Measurements from ENCODE around the gene GSN.

Gene GSN

GRCh38 chr9:121323449-121324151 lies 55.6 kb downstream of the GSN start:
- DNase-seq (ENCODE audit: low spot score) = no peak

DNA sequence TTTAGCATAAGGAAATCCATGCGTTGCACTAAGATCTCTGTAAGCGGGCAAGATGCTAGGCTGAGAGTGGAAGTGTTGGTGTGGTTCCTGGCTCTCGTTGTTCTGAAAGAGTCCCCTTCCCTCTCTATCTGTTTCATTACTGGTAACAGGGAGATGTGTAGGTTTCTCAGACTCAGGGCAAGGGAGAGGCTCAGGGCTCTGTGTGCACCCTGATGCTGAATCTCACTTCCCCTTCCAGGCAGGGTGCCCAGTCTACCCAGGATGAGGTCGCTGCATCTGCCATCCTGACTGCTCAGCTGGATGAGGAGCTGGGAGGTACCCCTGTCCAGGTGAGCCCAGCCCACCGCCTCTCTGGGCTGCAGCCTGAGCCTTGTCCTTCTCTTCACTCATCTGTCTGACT lies 56.4 kb downstream of the GSN start:
- no peak for DNase-seq (ENCODE audit: low spot score)

DNA sequence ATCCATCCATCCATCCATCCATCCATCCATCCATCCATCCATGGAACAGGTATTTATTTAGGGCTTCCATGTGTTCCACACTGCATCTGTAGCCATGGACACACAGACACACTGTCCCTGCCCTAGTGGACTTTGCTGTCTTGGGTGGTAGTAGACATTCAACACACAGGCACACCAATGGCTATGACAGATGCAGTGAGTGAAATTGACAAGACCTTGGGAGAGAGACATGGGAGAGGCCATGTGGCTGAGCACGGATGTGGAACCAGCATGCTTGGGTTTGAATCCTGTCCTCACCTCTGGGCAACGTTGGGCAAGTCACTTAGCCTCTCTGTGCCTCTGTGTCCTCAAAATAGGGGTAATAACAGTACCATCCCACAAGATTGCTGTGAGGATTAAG lies 56.8 kb downstream of the GSN start:
- DNase-seq (ENCODE audit: low spot score) = no peak

DNA sequence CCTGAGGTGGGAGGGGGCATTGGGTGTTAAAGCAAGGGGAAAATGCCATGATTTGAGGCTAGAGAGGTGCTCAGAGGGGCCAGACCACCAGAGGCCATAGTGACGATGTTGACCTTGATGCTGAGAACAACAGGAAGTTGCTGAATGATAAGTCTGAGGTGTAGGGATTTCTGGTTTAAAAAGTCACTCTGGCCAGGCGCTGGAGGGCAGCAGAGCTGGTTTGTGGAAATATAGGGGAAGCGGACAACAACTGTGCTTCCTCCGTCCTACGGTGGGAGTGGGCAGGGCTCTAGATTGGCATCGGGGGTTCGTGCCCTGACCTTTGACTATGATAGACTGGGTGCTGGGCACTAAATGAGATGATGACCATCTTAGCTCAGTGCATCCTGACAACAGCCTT lies 57.4 kb downstream of the GSN start:
- no peak for DNase-seq (ENCODE audit: low spot score)

DNA sequence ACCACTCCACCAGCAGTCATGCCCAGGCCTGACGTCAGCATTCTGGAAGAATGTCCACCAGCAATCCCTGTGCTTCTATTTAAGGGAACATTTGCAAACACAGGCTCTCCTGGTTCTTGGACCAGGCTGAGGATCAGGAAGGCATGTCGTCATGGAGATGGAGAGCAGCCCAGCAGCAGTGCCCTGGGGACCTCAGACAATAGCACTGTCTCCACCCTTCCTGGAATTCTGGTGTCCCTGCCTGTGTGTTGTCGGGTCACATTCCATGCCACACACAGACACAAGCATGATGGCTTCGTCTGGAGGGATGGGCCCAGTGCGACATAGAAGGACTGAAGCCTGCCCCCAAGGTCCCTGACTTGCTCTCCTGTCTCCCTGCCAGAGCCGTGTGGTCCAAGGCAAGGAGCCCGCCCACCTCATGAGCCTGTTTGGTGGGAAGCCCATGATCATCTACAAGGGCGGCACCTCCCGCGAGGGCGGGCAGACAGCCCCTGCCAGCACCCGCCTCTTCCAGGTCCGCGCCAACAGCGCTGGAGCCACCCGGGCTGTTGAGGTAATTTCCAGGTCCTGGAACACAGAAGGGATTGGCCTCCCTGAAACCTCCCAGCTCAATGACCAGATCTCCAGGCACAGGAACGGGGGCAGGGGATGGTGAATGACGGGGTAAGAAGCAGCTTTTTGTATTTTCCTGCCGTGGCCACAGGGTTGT lies 58.3 kb downstream of the GSN start:
- DNase-seq (ENCODE audit: low spot score) = no peak

- DNase-seq (ENCODE audit: low spot score) = no peak
Measured at GRCh38 chr9:121326901-121327613, 59.1 kb downstream of the GSN start.

- DNase-seq (ENCODE audit: low spot score) = no peak
Measured at GRCh38 chr9:121328476-121328875, 60.5 kb downstream of the GSN start.

DNA sequence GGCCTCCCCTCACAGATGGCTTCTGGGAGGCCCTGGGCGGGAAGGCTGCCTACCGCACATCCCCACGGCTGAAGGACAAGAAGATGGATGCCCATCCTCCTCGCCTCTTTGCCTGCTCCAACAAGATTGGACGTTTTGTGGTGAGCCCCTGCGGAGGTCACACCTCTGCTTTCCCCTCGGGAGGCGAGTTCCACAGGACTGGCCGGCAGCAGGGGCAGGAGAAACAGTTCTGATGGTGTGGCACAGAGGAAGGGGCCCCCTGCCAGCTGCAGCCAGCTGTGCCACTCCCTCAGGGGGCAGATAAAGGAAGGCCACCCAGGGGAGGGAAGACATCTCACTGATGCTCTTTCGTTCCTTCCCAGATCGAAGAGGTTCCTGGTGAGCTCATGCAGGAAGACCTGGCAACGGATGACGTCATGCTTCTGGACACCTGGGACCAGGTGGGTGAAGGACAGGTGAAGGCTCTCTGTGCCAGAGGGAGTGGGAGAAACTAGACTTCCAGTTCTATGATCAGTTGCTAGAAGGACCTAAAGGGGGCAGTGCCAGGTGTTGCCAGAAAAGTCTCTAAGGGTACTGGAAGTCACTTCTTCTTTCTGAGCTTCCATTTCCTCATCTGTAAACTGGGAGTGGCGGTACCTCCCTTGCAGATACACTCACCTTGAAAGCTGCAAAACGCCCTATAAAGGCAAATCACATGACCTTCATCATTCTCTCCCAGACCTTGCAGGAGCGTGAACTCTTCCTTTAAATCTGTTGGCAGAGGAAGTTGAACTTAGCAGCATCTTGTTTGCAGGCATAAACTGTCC lies 61.1 kb downstream of the GSN start:
- no peak for DNase-seq (ENCODE audit: low spot score)

DNA sequence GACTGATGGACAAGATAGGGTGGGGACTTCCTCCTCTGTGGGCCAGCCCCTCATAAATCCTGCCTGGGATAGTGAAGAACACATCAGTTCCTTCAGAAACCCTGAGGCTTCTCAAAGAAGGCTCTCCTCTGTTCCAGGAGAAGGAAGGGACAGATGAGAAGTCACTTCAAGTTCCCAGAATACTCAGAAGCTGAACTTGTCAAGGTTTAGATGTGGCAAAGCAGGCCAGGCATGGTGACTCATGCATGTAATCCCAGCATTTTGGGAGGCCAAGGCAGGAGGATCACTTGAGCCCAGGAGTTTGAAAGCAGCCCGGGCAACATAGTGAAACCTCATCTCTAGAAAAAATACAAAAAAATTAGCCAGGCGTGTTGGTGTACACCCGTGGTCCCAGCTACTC lies 63.6 kb downstream of the GSN start:
- no peak for DNase-seq (ENCODE audit: low spot score)

- DNase-seq (ENCODE audit: low spot score) = no peak
Measured at GRCh38 chr9:121331992-121332685, 64.2 kb downstream of the GSN start.

DNA sequence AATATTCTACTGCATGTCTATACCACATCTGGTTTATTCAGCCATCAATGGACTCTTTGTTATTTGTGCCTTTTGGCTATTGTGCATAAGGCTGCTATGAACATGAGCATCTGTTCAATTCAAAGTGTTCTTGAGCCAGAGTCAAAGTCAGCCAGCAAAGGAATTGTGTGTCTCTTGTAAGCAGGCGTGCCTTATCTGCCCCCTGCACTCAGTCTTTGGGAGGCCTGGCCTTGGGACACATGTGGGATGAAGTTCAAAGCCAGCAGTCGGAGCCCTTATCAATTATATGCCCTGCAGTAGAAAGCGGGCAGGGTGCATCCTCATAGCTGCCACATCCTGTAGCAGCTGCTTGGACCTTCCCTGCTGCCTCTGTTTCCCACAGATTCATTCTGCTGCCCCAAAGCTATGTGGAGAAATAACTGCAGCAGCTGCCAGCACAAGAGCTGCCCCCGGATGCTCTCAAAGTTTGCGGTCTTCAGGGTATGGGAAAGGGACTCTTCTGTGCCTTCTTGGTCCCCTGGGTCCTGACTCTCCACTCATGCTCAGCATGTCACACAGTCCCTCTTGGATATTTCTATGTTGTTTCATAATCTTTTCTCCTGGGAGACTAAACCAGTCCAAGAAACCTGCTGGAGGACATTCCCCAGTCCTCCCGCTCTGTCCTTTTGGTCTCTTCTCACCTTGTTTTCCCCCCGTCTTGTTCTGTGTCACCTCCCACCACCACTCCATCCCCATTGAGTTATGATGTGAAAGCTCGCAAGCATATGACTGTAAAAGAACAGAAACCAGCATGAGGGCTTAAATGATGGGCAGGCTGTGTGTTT lies 66.2 kb downstream of the GSN start:
- no peak for DNase-seq (ENCODE audit: low spot score)

- no peak for DNase-seq (ENCODE audit: low spot score)
Measured at GRCh38 chr9:121336665-121337064, 68.7 kb downstream of the GSN start.

- no peak for DNase-seq (ENCODE audit: low spot score)
Measured at GRCh38 chr9:121339437-121339836, 71.5 kb downstream of the GSN start.

- DNase-seq (ENCODE audit: low spot score) = no peak
Measured at GRCh38 chr9:121340676-121341392, 72.9 kb downstream of the GSN start.

- DNase-seq (ENCODE audit: low spot score) = no peak
Measured at GRCh38 chr9:121344184-121344583, 76.2 kb downstream of the GSN start.

DNA sequence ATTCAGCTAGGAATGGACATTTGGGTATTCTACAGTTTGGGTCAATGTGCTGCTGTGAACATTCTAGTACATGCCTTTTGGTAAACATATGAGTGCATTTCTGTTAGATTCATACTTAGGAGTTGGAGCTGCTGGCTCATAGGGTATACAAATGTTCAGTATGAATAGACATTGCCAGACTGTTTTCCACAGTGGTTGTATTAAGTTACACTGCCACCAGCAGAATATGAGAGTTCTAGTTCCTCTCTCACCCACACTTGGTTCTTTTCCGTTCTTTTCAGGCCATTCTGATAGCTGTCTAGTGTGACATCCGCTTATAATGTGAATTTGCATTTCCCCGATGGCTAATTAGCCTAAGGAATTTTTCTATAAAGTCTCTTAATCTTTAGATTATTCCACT lies 77.1 kb downstream of the GSN start:
- DNase-seq (ENCODE audit: low spot score) = no peak

DNA sequence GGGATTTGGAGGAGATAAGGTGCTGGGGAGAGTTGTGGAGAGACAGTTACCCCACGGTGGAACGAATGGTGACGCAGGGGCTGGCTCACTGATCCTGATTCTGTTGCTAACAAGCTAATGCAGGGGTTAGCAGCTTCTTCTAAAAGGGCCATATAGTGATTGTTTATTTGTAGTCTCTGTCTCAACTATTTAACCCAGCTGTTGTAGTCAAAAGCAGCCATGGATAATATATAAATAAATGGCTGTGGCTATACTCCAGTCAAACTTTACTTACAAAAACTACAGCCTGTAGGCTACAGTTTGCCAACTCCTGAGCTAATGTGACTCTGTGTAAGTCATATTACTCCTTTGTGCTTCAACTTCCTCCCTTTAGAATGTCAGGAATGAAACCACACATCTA lies 80.3 kb downstream of the GSN start:
- no peak for DNase-seq (ENCODE audit: low spot score)

GRCh38 chr9:121349009-121349408 lies 81.0 kb downstream of the GSN start:
- DNase-seq (ENCODE audit: low spot score) = no peak

- DNase-seq (ENCODE audit: low spot score) = no peak
Measured at GRCh38 chr9:121350036-121350435, 82.1 kb downstream of the GSN start.

DNA sequence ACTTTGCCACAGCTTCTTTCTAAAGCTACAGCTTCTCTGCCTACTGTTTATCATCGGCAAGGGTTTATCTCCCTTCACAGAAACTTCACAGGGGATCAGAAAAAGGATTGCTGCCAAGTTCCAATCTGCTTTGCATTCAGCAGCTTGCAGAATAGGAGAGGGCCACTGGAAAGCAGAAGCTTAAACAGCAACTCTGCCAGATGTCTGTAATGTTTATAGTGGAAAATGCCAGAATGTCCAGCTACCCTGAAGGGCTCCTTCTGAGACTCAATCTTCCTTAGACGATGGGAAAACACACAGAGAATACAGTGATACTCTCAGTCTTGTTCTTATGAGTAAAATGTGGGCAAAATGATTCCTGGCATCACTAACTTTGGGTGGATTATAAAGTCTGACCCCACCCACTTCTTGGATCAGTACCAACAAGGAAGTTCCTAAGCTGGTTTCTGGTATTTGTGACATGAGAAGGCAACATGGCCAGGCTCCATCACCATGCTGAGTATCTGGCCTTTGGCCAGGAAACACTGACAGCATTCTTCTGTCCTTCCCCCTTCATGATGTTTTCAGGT lies 83.1 kb downstream of the GSN start:
- no peak for DNase-seq (ENCODE audit: low spot score)

Measured in HuH-7 (cell line).